ENCODE data around the gene ICA1.

- TF ChIP-seq POLR2A (IDR thresholded peaks at IDR 0.05) = no peak
- no peak for TF ChIP-seq POLR2AphosphoS5 (IDR thresholded peaks at IDR 0.05)
Measured at GRCh38 chr7:8282162-8282561, 20.2 kb upstream of the ICA1 start.

Data from spleen (tissue), 3 donors.